IPS-15b (cell line): ENCODE results near the gene RSPO3.

Experiments used
- H3K27me3 ChIP-seq: one replicate; pipeline ENCODE4 v1.6.1; 2013; ENCODE audit warnings: low read length; ENCODE audit not compliant: control insufficient read depth, insufficient read depth
- H3K36me3 ChIP-seq: one replicate; pipeline ENCODE4 v1.6.1; 2013; ENCODE audit warnings: low read length; ENCODE audit not compliant: control insufficient read depth, insufficient read depth
- H3K4me1 ChIP-seq: one replicate; pipeline ENCODE4 v1.6.1; 2013; ENCODE audit warnings: mild to moderate bottlenecking, low read length; ENCODE audit not compliant: control insufficient read depth, insufficient read depth
- H3K4me3 ChIP-seq: one replicate; pipeline ENCODE4 v1.5.1; 2013; ENCODE audit warnings: low read depth, low read length
- H3K9ac ChIP-seq: one replicate; pipeline ENCODE4 v1.6.1; 2013; ENCODE audit warnings: low read depth, mild to moderate bottlenecking, low read length
- H3K9me3 ChIP-seq: one replicate; pipeline ENCODE4 v1.6.1; 2013; ENCODE audit warnings: mild to moderate bottlenecking, low read length; ENCODE audit not compliant: control insufficient read depth, insufficient read depth

The RSPO3 gene

GRCh38 chr6:127131275-127131674 lies 12.8 kb downstream of the RSPO3 start:
- Histone ChIP-seq H3K36me3 (no peaks in the 10 kb centered on the region), H3K4me1 (no peaks in the 10 kb centered on the region), H3K9ac (no peak overlapping the region), H3K9me3 (no peaks in the 10 kb centered on the region), H3K27me3 (no peaks in the 10 kb centered on the region), H3K4me3 (no peak overlapping the region)

- Histone ChIP-seq H3K27me3 (no peaks in the 10 kb centered on the region), H3K9me3 (no peaks in the 10 kb centered on the region), H3K9ac (no peak overlapping the region), H3K4me3 (no peak overlapping the region), H3K4me1 (no peaks in the 10 kb centered on the region), H3K36me3 (no peaks in the 10 kb centered on the region)
These were observed 13.4 kb downstream of the RSPO3 start for GRCh38 chr6:127131772-127132376.

- no peaks in the 10 kb centered on the region for H3K27me3 ChIP-seq
- H3K9ac ChIP-seq: no peak overlapping the region
- H3K9me3 ChIP-seq: no peaks in the 10 kb centered on the region
- H3K36me3 ChIP-seq: no peaks in the 10 kb centered on the region
- no peak overlapping the region for H3K4me3 ChIP-seq
- no peaks in the 10 kb centered on the region for H3K4me1 ChIP-seq
These were observed 15.7 kb downstream of the RSPO3 start for GRCh38 chr6:127134136-127134535.

- Histone ChIP-seq H3K4me1 (no peaks in the 10 kb centered on the region), H3K36me3 (no peaks in the 10 kb centered on the region), H3K4me3 (no peak overlapping the region), H3K9ac (no peak overlapping the region), H3K27me3 (no peaks in the 10 kb centered on the region), H3K9me3 (no peaks in the 10 kb centered on the region)
These were observed 18.3 kb downstream of the RSPO3 start for GRCh38 chr6:127136786-127137185.

GRCh38 chr6:127146932-127147331 lies 28.5 kb downstream of the RSPO3 start:
- Histone ChIP-seq H3K27me3 (no peaks in the 10 kb centered on the region), H3K9me3 (no peaks in the 10 kb centered on the region), H3K9ac (no peak overlapping the region), H3K4me1 (peaks cover 6% of the 10 kb centered on the region), H3K4me3 (no peak overlapping the region), H3K36me3 (no peaks in the 10 kb centered on the region)

- Histone ChIP-seq H3K9ac (no peak overlapping the region), H3K36me3 (no peaks in the 10 kb centered on the region), H3K9me3 (no peaks in the 10 kb centered on the region), H3K4me3 (no peak overlapping the region), H3K4me1 (peaks cover 6% of the 10 kb centered on the region), H3K27me3 (no peaks in the 10 kb centered on the region)
These were observed 29.1 kb downstream of the RSPO3 start for GRCh38 chr6:127147534-127147933.

GRCh38 chr6:127148511-127148910 lies 30.0 kb downstream of the RSPO3 start:
- no peaks in the 10 kb centered on the region for H3K27me3 ChIP-seq
- no peaks in the 10 kb centered on the region for H3K9me3 ChIP-seq
- H3K4me3 ChIP-seq: no peak overlapping the region
- H3K9ac ChIP-seq: no peak overlapping the region
- H3K36me3 ChIP-seq: no peaks in the 10 kb centered on the region
- H3K4me1 ChIP-seq: peaks cover 6% of the 10 kb centered on the region

- Histone ChIP-seq H3K9ac (no peak overlapping the region), H3K27me3 (no peaks in the 10 kb centered on the region), H3K4me1 (peaks cover 10% of the 10 kb centered on the region), H3K9me3 (no peaks in the 10 kb centered on the region), H3K36me3 (no peaks in the 10 kb centered on the region), H3K4me3 (no peak overlapping the region)
These were observed 36.0 kb downstream of the RSPO3 start for GRCh38 chr6:127154509-127154908.

GRCh38 chr6:127160484-127160883 lies 42.0 kb downstream of the RSPO3 start:
- H3K36me3 ChIP-seq: no peaks in the 10 kb centered on the region
- H3K4me3 ChIP-seq: no peak overlapping the region

GRCh38 chr6:127162836-127163235 lies 44.4 kb downstream of the RSPO3 start:
- no peak overlapping the region for H3K9ac ChIP-seq
- no peak overlapping the region for H3K4me3 ChIP-seq
- peaks cover 8% of the 10 kb centered on the region for H3K4me1 ChIP-seq
- no peaks in the 10 kb centered on the region for H3K9me3 ChIP-seq
- no peaks in the 10 kb centered on the region for H3K36me3 ChIP-seq
- no peaks in the 10 kb centered on the region for H3K27me3 ChIP-seq

More at GRCh38 chr6:127160484-127160883, 42.0 kb downstream of the RSPO3 start:
- Histone ChIP-seq H3K9me3 (no peaks in the 10 kb centered on the region), H3K4me1 (peaks cover 6% of the 10 kb centered on the region), H3K9ac (no peak overlapping the region), H3K27me3 (no peaks in the 10 kb centered on the region)

- no peaks in the 10 kb centered on the region for H3K27me3 ChIP-seq
- no peak overlapping the region for H3K4me3 ChIP-seq
- no peak overlapping the region for H3K9ac ChIP-seq
- no peaks in the 10 kb centered on the region for H3K36me3 ChIP-seq
- H3K4me1 ChIP-seq: peaks cover 8% of the 10 kb centered on the region
- no peaks in the 10 kb centered on the region for H3K9me3 ChIP-seq
These were observed 45.6 kb downstream of the RSPO3 start for GRCh38 chr6:127164036-127164435.

- H3K36me3 ChIP-seq: no peaks in the 10 kb centered on the region
- H3K4me1 ChIP-seq: peaks cover 8% of the 10 kb centered on the region
- no peaks in the 10 kb centered on the region for H3K27me3 ChIP-seq
- no peak overlapping the region for H3K4me3 ChIP-seq
- no peak overlapping the region for H3K9ac ChIP-seq
- no peaks in the 10 kb centered on the region for H3K9me3 ChIP-seq
These were observed 46.1 kb downstream of the RSPO3 start for GRCh38 chr6:127164565-127164964.
